ENCODE results near the gene MYEOV. TPM values are rescaled to one million over a fixed set of nuclear protein-coding genes. Genes with fewer than 3 reads are reported as not detected.

The MYEOV gene
- total RNA-seq, 4 donors from 2014 or later, result 4.8 to 26.7 (median 9.4) TPM

DNA sequence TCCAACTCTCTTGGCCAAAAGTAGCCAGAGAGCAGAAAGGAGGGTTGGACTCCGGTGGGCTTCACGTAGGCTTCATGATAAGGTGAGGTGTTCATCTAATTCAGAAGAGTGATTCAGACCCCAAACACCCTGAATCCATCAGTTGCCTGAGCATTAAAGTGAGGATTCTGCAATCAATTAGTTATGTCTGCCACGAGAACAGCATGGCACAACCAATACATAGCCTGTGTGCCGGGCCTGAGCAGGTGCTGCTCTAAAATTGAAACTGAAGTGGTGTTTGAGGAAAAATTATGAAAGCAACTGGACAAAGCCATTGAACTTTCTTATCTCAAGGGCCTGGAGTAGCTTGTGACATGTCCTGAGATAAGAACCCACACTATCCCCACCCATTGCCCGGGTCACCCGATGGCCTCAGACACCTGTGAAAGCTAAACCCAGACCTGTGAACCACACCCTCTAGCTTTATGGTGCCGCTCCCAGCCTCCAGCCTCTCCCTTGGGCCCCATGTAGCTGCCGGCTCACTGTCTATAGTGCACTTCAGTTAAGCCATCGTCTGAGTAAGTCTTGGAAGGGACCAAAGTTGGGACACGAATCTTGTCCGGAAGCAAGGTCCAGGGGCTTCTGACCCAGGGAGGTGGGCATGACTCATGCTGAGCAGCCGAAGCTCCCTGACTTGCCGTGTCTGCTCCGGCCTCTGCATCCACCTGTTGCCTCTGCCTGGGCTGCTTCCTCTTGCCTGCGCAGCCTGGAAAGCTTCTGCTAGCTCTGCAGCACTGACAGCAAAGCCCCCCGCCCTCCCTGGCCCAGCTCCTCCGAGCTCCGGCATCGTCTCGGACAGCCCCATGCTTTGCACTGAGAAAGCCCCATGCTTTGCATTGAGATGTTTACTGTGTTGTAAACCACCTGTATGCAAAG lies 5.7 kb upstream of the MYEOV start:
- DNase-seq (ENCODE audit: low spot score in 2 of 2), result no peak
- Histone ChIP-seq H3K9me3 (peaks cover 0 to 4% (median 0%) of the 10 kb centered on the region in 4 donors), H3K4me3 (no peak overlapping the region), H3K36me3 (no peaks in the 10 kb centered on the region), H3K4me1 (peaks cover 0 to 12% (median 3%) of the 10 kb centered on the region in 4 donors), H3K27ac (no peak overlapping the region), H3K27me3 (no peaks in the 10 kb centered on the region)
- TF ChIP-seq POLR2A (IDR thresholded peaks at IDR 0.05), result no peak
- 85 to 94% methylated on average over 18 to 20 of the region's 20 CpGs for WGBS, 2 donors

- H3K27ac ChIP-seq, result no peak overlapping the region
- peaks cover 0 to 4% (median 0%) of the 10 kb centered on the region in 4 donors for H3K9me3 ChIP-seq
- H3K4me1 ChIP-seq, result peaks cover 0 to 18% (median 3%) of the 10 kb centered on the region in 4 donors
- no peaks in the 10 kb centered on the region for H3K36me3 ChIP-seq
- TF ChIP-seq CTCF (IDR thresholded peaks at IDR 0.05) (no peak), POLR2A (IDR thresholded peaks at IDR 0.05) (no peak), EP300 (IDR thresholded peaks at IDR 0.05) (no peak)
- no peaks in the 10 kb centered on the region for H3K27me3 ChIP-seq
- WGBS, 2 donors, result 39 to 50% methylated on average over 2 of the region's 2 CpGs
- H3K4me3 ChIP-seq, result no peak overlapping the region
- no peak for DNase-seq (ENCODE audit: low spot score in 2 of 2)
Observed at GRCh38 chr11:69288883-69289242, 5.1 kb upstream of the MYEOV start.

DNA sequence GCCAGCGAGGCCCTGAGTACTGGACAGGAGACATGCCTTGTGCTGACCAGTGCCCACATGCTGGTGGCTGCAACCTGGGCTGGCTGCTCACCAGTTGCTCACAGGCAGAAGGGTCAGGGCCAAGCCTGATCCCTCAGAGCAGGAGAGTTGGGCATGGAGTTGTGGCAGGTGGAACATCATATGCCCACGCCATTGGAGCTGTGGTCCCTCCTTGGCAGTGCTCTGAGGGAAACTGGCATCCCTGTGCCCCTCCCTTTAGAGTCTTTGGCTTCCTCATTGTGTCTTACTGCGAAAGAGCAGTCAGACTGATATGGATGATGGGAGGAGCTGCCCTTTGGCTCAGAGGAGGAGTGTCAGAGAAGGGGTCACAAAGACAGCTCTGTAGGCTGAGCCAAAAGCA lies 3.1 kb upstream of the MYEOV start:
- Histone ChIP-seq H3K4me3 (no peak overlapping the region), H3K4me1 (peaks cover 0 to 33% (median 3%) of the 10 kb centered on the region in 4 donors), H3K27me3 (no peaks in the 10 kb centered on the region), H3K9me3 (peaks cover 0 to 4% (median 0%) of the 10 kb centered on the region in 4 donors), H3K36me3 (no peaks in the 10 kb centered on the region), H3K27ac (no peak overlapping the region)
- 77 to 90% methylated on average over 3 of the region's 3 CpGs for WGBS, 2 donors
- TF ChIP-seq POLR2A (IDR thresholded peaks at IDR 0.05), result no peak
- no peak for TF ChIP-seq EP300 (IDR thresholded peaks at IDR 0.05)
- TF ChIP-seq CTCF (IDR thresholded peaks at IDR 0.05), result no peak
- DNase-seq (ENCODE audit: low spot score in 2 of 2), result no peak

DNA sequence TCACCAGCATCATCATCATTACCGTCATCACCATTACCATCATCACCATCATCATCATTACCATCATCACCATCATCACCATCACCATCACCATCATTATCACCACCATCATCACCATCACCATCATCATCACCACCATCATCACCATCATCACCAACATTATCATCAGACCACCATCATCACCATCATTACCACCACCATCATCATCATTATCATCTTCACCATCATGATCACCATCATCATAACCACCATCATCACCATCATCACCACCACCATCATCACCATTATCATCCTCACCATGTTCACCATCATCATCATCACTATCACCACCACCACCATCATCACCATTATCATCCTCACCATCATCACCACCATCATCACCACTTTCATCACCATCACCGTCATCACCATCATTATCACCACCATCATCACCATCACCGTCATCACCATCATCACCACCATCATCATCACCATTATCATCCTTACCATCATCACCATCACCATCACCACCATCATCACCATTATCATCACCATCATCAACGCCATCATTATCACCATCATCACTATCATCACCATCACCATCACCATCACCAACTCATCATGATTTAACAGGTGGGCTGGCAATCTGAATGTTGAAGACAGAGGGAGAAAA lies 2.4 kb upstream of the MYEOV start:
- no peak for DNase-seq (ENCODE audit: low spot score in 2 of 2)
- WGBS, 2 donors, result 78 to 83% methylated on average over 4 of the region's 4 CpGs

GRCh38 chr11:69292221-69292648 lies 1.7 kb upstream of the MYEOV start:
- Histone ChIP-seq H3K4me1 (peaks cover 0 to 37% (median 6%) of the 10 kb centered on the region in 4 donors), H3K9me3 (peaks cover 0 to 4% (median 0%) of the 10 kb centered on the region in 4 donors), H3K4me3 (no peak overlapping the region), H3K27ac (no peak overlapping the region), H3K27me3 (no peaks in the 10 kb centered on the region), H3K36me3 (no peaks in the 10 kb centered on the region)
- no peak for DNase-seq (ENCODE audit: low spot score in 2 of 2)
- TF ChIP-seq CTCF (IDR thresholded peaks at IDR 0.05), result peak; percentile 49 to 68 (median 56)
- no peak for TF ChIP-seq EP300 (IDR thresholded peaks at IDR 0.05)
- WGBS, 2 donors, result 42 to 46% methylated on average over 8 of the region's 8 CpGs

More for the DNA sequence above, 2.4 kb upstream of the MYEOV start:
- Histone ChIP-seq H3K27ac (no peak overlapping the region), H3K27me3 (no peaks in the 10 kb centered on the region), H3K9me3 (peaks cover 0 to 4% (median 0%) of the 10 kb centered on the region in 4 donors), H3K4me1 (peaks cover 0 to 37% (median 5%) of the 10 kb centered on the region in 4 donors), H3K36me3 (no peaks in the 10 kb centered on the region), H3K4me3 (no peak overlapping the region)
- TF ChIP-seq POLR2A (IDR thresholded peaks at IDR 0.05) (no peak), CTCF (IDR thresholded peaks at IDR 0.05) (no peak), EP300 (IDR thresholded peaks at IDR 0.05) (no peak)
